Gastroesophageal sphincter (tissue), 4 donors: ENCODE data around the gene NCKAP5. TPM values are rescaled to one million over a fixed set of nuclear protein-coding genes. Genes with fewer than 3 reads are reported as not detected.

Source experiments
- ATAC-seq: fragments of 150-250 bp; one replicate; pipeline ENCODE4 v1.9.1; 2016; ENCODE audit warnings: mild to moderate bottlenecking, moderate library complexity
- H3K27ac ChIP-seq, 4 donors: fragments of 200-600 bp; sonication (generic) in 3 of 4; 1 replicate in 3 of 4; 2 replicates in 1 of 4; pipeline ENCODE4 v1.5.1; 2016 to 2019
- H3K27me3 ChIP-seq: fragments of 200-600 bp; sonication (generic); one replicate; pipeline ENCODE4 v1.5.1; 2019
- H3K36me3 ChIP-seq, 2 donors: fragments of 200-600 bp; sonication (generic); one replicate each; pipeline ENCODE4 v1.5.1; 2019; ENCODE audit warnings: control low read depth in 1 of 2
- H3K4me1 ChIP-seq, 3 donors: fragments of 200-600 bp; sonication (generic); 1 replicate in 2 of 3; 2 replicates in 1 of 3; pipeline ENCODE4 v1.5.1; 2016 to 2019; ENCODE audit warnings: control low read depth in 2 of 3
- H3K4me3 ChIP-seq, 2 donors: fragments of 200-600 bp; sonication (generic); one replicate each; pipeline ENCODE4 v1.5.1; 2019; ENCODE audit warnings: mild to moderate bottlenecking in 1 of 2, moderate library complexity in 1 of 2
- H3K9me3 ChIP-seq, 3 donors: fragments of 200-600 bp; sonication (generic); one replicate each; pipeline ENCODE4 v1.5.1; 2017 to 2019; ENCODE audit warnings: control low read depth in 2 of 3
- EP300 ChIP-seq: sonication (generic); formaldehyde crosslinking; IDR thresholded peaks from one replicate; pipeline ENCODE4 v1.6.1; 2017; ENCODE audit warnings: antibody characterized with exemption, mild to moderate bottlenecking
- POLR2A ChIP-seq, 2 donors: fragments of 450-650 bp; IDR thresholded peaks; one replicate each; pipeline ENCODE4 v1.6.1; 2017; ENCODE audit warnings: antibody characterized with exemption in 2 of 2, mild to moderate bottlenecking in 2 of 2, moderate library complexity in 1 of 2
- POLR2AphosphoS5 ChIP-seq: sonication (generic); formaldehyde crosslinking; IDR thresholded peaks from one replicate; pipeline ENCODE4 v1.6.1; 2017; ENCODE audit warnings: antibody characterized with exemption
- WGBS, 2 donors: methylation state at CpG; one replicate each; pipeline ENCODE4 v1.1.5; 2018; ENCODE audit warnings: low coverage in 1 of 2; 5-methylcytosine and 5-hydroxymethylcytosine counted together
- total RNA-seq, 4 donors: library from RNA; depleted of rRNA; stranded (reverse); fragments of >200 nt; gene quantifications; one replicate each; pipeline ENCODE4 v1.1.0, GENCODE V29; 2016
- TF ChIP-seq, protein P1 (sequence below), 4 experiments: fragments of 200-600 bp in 2 of 4; fragments of 450-650 bp in 2 of 4; sonication (generic) in 1 of 4; IDR thresholded peaks; one replicate each; pipeline ENCODE4 v1.5.1; 2017 to 2019; ENCODE audit warnings: antibody characterized with exemption in 4 of 4, mild to moderate bottlenecking in 2 of 4, moderate library complexity in 2 of 4

Gene NCKAP5
- total RNA-seq, 4 donors from 2014 or later, result 0.16 to 0.57 (median 0.33) TPM

DNA sequence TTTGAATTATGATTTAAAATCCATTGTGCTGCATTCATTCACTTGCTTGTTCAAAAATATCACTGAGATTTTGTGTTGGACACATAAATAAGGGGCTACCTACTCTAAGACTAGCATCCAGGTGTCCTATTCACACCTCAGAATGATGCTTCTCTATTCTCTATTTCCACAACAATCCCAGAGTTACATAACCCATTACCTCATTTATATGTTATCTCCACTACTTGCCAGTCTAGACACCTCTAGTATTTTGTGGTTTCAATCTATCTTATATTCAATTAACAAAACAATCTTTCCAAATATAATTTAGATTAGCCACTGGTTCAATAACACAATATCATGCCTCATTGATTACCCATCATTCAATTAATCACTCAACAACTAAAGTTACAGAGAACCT, 409.8 kb downstream of the NCKAP5 start:
- no peaks in the 10 kb centered on the region for H3K27me3 ChIP-seq
- no peak overlapping the region for H3K27ac ChIP-seq
- H3K9me3 ChIP-seq, result peaks cover 0 to 7% (median 0%) of the 10 kb centered on the region in 3 donors
- TF ChIP-seq POLR2A (IDR thresholded peaks at IDR 0.05) (no peak), POLR2AphosphoS5 (no peak), EP300 (no peak)
- TF ChIP-seq, protein P1, sequence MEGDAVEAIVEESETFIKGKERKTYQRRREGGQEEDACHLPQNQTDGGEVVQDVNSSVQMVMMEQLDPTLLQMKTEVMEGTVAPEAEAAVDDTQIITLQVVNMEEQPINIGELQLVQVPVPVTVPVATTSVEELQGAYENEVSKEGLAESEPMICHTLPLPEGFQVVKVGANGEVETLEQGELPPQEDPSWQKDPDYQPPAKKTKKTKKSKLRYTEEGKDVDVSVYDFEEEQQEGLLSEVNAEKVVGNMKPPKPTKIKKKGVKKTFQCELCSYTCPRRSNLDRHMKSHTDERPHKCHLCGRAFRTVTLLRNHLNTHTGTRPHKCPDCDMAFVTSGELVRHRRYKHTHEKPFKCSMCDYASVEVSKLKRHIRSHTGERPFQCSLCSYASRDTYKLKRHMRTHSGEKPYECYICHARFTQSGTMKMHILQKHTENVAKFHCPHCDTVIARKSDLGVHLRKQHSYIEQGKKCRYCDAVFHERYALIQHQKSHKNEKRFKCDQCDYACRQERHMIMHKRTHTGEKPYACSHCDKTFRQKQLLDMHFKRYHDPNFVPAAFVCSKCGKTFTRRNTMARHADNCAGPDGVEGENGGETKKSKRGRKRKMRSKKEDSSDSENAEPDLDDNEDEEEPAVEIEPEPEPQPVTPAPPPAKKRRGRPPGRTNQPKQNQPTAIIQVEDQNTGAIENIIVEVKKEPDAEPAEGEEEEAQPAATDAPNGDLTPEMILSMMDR (IDR thresholded peaks at IDR 0.05), result no peak
- H3K4me3 ChIP-seq, result no peak overlapping the region
- H3K4me1 ChIP-seq, result no peaks in the 10 kb centered on the region
- H3K36me3 ChIP-seq, result no peaks in the 10 kb centered on the region
- ATAC-seq, result no peak

DNA sequence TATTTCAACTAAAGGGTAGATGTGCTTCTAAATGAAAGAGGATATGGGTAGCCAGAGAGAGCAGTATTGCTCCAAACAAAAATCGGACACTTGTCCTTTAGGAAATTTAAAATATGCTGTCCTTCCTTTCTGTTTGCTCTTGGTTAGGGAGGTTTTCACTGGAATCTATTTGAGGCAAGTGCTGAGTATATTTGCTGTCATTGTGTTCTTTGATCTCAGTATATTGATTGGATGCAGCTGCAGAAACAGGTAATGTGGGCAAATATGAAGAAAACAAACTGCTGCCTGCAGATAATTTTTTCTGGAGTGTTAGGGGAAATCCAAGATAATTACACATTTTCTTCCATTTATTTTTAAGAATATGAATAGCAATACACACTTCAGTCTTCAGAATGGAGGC, 410.2 kb downstream of the NCKAP5 start:
- peaks cover 0 to 7% (median 0%) of the 10 kb centered on the region in 3 donors for H3K9me3 ChIP-seq
- H3K27me3 ChIP-seq, result no peaks in the 10 kb centered on the region
- no peaks in the 10 kb centered on the region for H3K4me1 ChIP-seq
- WGBS, 2 donors, result 78 to 85% methylated on average over 1 of the region's 1 CpG
- no peak for TF ChIP-seq POLR2A (IDR thresholded peaks at IDR 0.05)
- no peak for TF ChIP-seq POLR2AphosphoS5
- TF ChIP-seq EP300, result no peak
- TF ChIP-seq, protein P1 (IDR thresholded peaks at IDR 0.05), result no peak
- ATAC-seq, result no peak
- no peak overlapping the region for H3K27ac ChIP-seq
- no peaks in the 10 kb centered on the region for H3K36me3 ChIP-seq
- H3K4me3 ChIP-seq, result no peak overlapping the region

DNA sequence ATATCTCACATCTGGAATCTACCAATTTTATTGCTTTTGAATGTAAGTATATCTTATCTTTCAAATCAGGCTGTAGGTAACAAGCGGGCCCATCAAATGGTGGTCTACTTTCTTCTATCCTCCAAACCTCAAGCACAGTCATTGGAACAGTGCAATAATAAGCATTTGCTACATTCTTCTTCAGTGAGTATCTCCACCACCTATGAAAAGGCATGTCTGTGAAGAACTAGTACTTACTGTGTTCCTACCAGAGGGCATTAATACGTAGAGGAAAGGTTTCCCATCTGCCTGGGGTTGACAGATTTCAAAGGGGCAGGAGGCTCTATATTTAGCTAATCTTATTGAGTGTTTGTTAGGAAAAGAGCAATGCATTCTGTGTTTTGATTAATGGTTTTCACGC, 411.1 kb downstream of the NCKAP5 start:
- H3K9me3 ChIP-seq, result peaks cover 0 to 7% (median 0%) of the 10 kb centered on the region in 3 donors
- H3K4me1 ChIP-seq, result no peaks in the 10 kb centered on the region
- H3K27ac ChIP-seq, result no peak overlapping the region
- WGBS, 2 donors, result 52 to 64% methylated on average over 3 of the region's 3 CpGs
- TF ChIP-seq POLR2A (IDR thresholded peaks at IDR 0.05) (no peak), EP300 (no peak), POLR2AphosphoS5 (no peak)
- TF ChIP-seq, protein P1 (IDR thresholded peaks at IDR 0.05), result no peak
- no peak for ATAC-seq
- H3K4me3 ChIP-seq, result no peak overlapping the region
- no peaks in the 10 kb centered on the region for H3K36me3 ChIP-seq
- no peaks in the 10 kb centered on the region for H3K27me3 ChIP-seq

DNA sequence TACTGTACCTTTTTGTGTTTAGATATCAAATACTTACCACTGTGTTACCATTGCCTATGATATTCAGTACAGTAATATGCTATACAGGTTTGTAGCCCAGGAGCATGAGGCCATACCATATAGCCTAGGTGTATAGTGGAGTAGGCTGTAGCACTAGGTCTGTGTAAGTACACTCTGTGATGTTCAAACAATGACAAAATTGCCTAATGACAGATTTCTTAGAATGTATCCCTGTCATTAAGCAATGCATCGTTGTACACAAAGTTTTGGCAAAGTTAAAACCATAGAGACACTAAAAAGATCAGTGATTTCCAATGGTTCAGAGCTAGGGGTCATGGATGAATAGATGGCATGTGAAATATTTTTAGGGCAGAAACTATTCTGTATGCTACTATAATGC, 415.5 kb downstream of the NCKAP5 start:
- TF ChIP-seq EP300, result no peak
- TF ChIP-seq, protein P1 (IDR thresholded peaks at IDR 0.05), result no peak
- TF ChIP-seq POLR2A (IDR thresholded peaks at IDR 0.05), result no peak
- no peak for TF ChIP-seq POLR2AphosphoS5
- no peaks in the 10 kb centered on the region for H3K36me3 ChIP-seq
- no peak overlapping the region for H3K27ac ChIP-seq
- H3K4me3 ChIP-seq, result no peak overlapping the region
- 86 to 89% methylated on average over 1 of the region's 1 CpG for WGBS, 2 donors
- ATAC-seq, result no peak
- peaks cover 0 to 12% (median 0%) of the 10 kb centered on the region in 3 donors for H3K9me3 ChIP-seq
- no peaks in the 10 kb centered on the region for H3K27me3 ChIP-seq
- no peaks in the 10 kb centered on the region for H3K4me1 ChIP-seq

DNA sequence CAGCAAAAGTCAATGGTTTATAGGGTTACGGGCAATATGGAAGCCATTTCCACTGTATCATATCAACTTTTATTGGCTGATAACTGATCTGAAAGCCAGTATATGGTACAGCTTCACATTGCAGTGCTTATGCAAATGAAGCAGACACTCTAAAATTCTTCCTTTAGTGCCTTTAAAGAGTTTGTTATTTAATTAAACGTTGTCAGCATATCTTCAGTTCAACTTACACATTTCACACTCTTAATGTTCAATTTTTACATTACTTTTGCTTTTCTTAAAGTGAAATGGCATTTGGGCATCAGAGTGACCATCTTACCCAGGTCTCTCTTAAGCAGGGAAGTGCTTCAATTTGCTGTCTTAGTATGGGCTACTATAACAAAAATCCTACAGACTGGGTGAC, 420.1 kb downstream of the NCKAP5 start:
- no peak for ATAC-seq
- Histone ChIP-seq H3K4me3 (no peak overlapping the region), H3K36me3 (no peaks in the 10 kb centered on the region), H3K4me1 (no peaks in the 10 kb centered on the region), H3K27me3 (no peaks in the 10 kb centered on the region), H3K27ac (no peak overlapping the region), H3K9me3 (peaks cover 0 to 5% (median 0%) of the 10 kb centered on the region in 3 donors)
- WGBS, 2 donors, result 82% methylated on average over 2 of the region's 2 CpGs
- TF ChIP-seq, protein P1 (IDR thresholded peaks at IDR 0.05), result no peak
- TF ChIP-seq EP300, result no peak
- TF ChIP-seq POLR2A (IDR thresholded peaks at IDR 0.05), result no peak
- no peak for TF ChIP-seq POLR2AphosphoS5
